H9 (cell line): ENCODE measurements around the gene PSMG2. TPM values are rescaled to one million over a fixed set of nuclear protein-coding genes. Genes with fewer than 3 reads are reported as not detected.

Source experiments
- DNase-seq: peaks from one replicate; pipeline ENCODE4 v3.0.0-alpha.2; 2017
- H2AFZ ChIP-seq: one replicate; pipeline ENCODE4 v1.6.1; 2013; ENCODE audit warnings: mild to moderate bottlenecking, low read length, control low read depth, moderate library complexity
- H2AK5ac ChIP-seq: 2 replicates; pipeline ENCODE4 v1.6.1; 2013; ENCODE audit warnings: low read length, control low read depth, mixed read lengths; ENCODE audit not compliant: insufficient read length
- H2BK120ac ChIP-seq: one replicate; pipeline ENCODE4 v1.6.1; 2013; ENCODE audit warnings: low read depth, mild to moderate bottlenecking, low read length, control low read depth, inconsistent platforms; ENCODE audit not compliant: poor library complexity, severe bottlenecking
- H2BK12ac ChIP-seq: 2 replicates; pipeline ENCODE4 v1.6.1; 2013; ENCODE audit warnings: low read length, control low read depth, mixed read lengths, low read depth; ENCODE audit not compliant: insufficient read length
- H2BK15ac ChIP-seq: 2 replicates; pipeline ENCODE4 v1.6.1; 2013; ENCODE audit warnings: low read depth, low read length, control low read depth
- H2BK20ac ChIP-seq: one replicate; pipeline ENCODE4 v1.6.1; 2013; ENCODE audit warnings: low read depth, mild to moderate bottlenecking, low read length, control low read depth, inconsistent platforms; ENCODE audit not compliant: poor library complexity, severe bottlenecking
- H2BK5ac ChIP-seq: 2 replicates; pipeline ENCODE4 v1.6.1; 2013; ENCODE audit warnings: low read length, control low read depth, mixed read lengths; ENCODE audit not compliant: insufficient read length
- H3K14ac ChIP-seq: 2 replicates; pipeline ENCODE4 v1.6.1; 2013; ENCODE audit warnings: low read length, control low read depth; ENCODE audit not compliant: insufficient read depth
- H3K18ac ChIP-seq: 2 replicates; pipeline ENCODE4 v1.6.1; 2013; ENCODE audit warnings: low read depth, mild to moderate bottlenecking, mixed read lengths, low read length, control low read depth; ENCODE audit not compliant: insufficient read length
- H3K23ac ChIP-seq: 2 replicates; pipeline ENCODE4 v1.6.1; 2013; ENCODE audit warnings: low read length, control low read depth, mixed read lengths, low read depth; ENCODE audit not compliant: insufficient read length
- H3K23me2 ChIP-seq: 2 replicates; pipeline ENCODE4 v1.6.1; 2013; ENCODE audit warnings: low read depth, mild to moderate bottlenecking, mixed read lengths, low read length, control low read depth; ENCODE audit not compliant: insufficient read length, poor library complexity, severe bottlenecking
- H3K27ac ChIP-seq: 2 replicates; pipeline ENCODE4 v1.5.1; 2013; ENCODE audit warnings: low read length, control low read depth, mixed read lengths, low read depth; ENCODE audit not compliant: insufficient read length
- H3K27me3 ChIP-seq: 2 replicates; pipeline ENCODE4 v1.6.1; 2013; ENCODE audit warnings: low read length, control low read depth, inconsistent platforms; ENCODE audit not compliant: insufficient read depth
- H3K4ac ChIP-seq: 2 replicates; pipeline ENCODE4 v1.6.1; 2013; ENCODE audit warnings: low read depth, mild to moderate bottlenecking, control low read depth, inconsistent platforms, low read length, moderate library complexity
- H3K4me1 ChIP-seq: 2 replicates; pipeline ENCODE4 v1.6.1; 2013; ENCODE audit warnings: low read length, control low read depth, inconsistent platforms; ENCODE audit not compliant: insufficient read depth
- H3K4me2 ChIP-seq: 2 replicates; pipeline ENCODE4 v1.6.1; 2013; ENCODE audit warnings: low read length, control low read depth, mixed read lengths; ENCODE audit not compliant: insufficient read length, insufficient read depth
- H3K56ac ChIP-seq: 2 replicates; pipeline ENCODE4 v1.6.1; 2013; ENCODE audit warnings: low read depth, mild to moderate bottlenecking, mixed read lengths, low read length, control low read depth; ENCODE audit not compliant: insufficient read length
- H3K79me1 ChIP-seq: 2 replicates; pipeline ENCODE4 v1.6.1; 2013; ENCODE audit warnings: low read depth, mild to moderate bottlenecking, moderate library complexity, low read length, control low read depth, inconsistent platforms; ENCODE audit not compliant: insufficient read depth, poor library complexity, severe bottlenecking
- H3K79me2 ChIP-seq: 2 replicates; pipeline ENCODE4 v1.6.1; 2013; ENCODE audit warnings: low read length, control low read depth, inconsistent platforms; ENCODE audit not compliant: insufficient read depth
- H3K9ac ChIP-seq: 2 replicates; pipeline ENCODE4 v1.6.1; 2013; ENCODE audit warnings: low read length, control low read depth, mixed read lengths; ENCODE audit not compliant: insufficient read length; ENCODE audit errors: extremely low read depth
- H3K9me3 ChIP-seq: one replicate; pipeline ENCODE4 v1.6.1; 2013; ENCODE audit warnings: low read depth, low read length, inconsistent platforms; ENCODE audit not compliant: control insufficient read depth
- H3T11ph ChIP-seq: one replicate; pipeline ENCODE4 v1.6.1; 2013; ENCODE audit warnings: mild to moderate bottlenecking, low read length, control low read depth, inconsistent platforms
- H4K20me1 ChIP-seq: one replicate; pipeline ENCODE4 v1.6.1; 2013; ENCODE audit not compliant: control insufficient read depth, insufficient read length, insufficient read depth
- H4K5ac ChIP-seq: 2 replicates; pipeline ENCODE4 v1.6.1; 2013; ENCODE audit warnings: low read depth, mild to moderate bottlenecking, mixed read lengths, low read length, control low read depth; ENCODE audit not compliant: insufficient read length
- H4K8ac ChIP-seq: replicated peaks from 2 replicates; pipeline ENCODE4 v1.6.1; 2013; ENCODE audit warnings: low read length, control low read depth, mixed read lengths, low read depth; ENCODE audit not compliant: insufficient read length
- H4K91ac ChIP-seq: 2 replicates; pipeline ENCODE4 v1.6.1; 2013; ENCODE audit warnings: low read depth, mild to moderate bottlenecking, moderate library complexity, mixed read lengths, low read length, control low read depth; ENCODE audit not compliant: insufficient read length
- H3K27ac Mint-ChIP-seq, 3 experiments: 2 replicates in 2 of 3; 3 replicates in 1 of 3; pipeline ENCODE4 v1.8.0; 2020 to 2021; ENCODE audit warnings: mixed read lengths in 3 of 3, mild to moderate bottlenecking in 1 of 3, moderate library complexity in 1 of 3
- H3K27me3 Mint-ChIP-seq: 2 replicates; pipeline ENCODE4 v1.8.0; 2021; ENCODE audit warnings: low read depth, mild to moderate bottlenecking, moderate library complexity, mixed read lengths
- H3K36me3 Mint-ChIP-seq, 3 experiments: 2 replicates in 2 of 3; 3 replicates in 1 of 3; pipeline ENCODE4 v1.8.0; 2020 to 2021; ENCODE audit warnings: low read depth in 3 of 3, mixed read lengths in 3 of 3; ENCODE audit not compliant: insufficient read depth in 1 of 3
- H3K4me1 Mint-ChIP-seq, 2 experiments: 2 replicates each; pipeline ENCODE4 v1.8.0; 2020; ENCODE audit warnings: mixed read lengths in 2 of 2
- H3K4me3 Mint-ChIP-seq, 2 experiments: 2 replicates in 1 of 2; 3 replicates in 1 of 2; pipeline ENCODE4 v1.8.0; 2020 to 2021; ENCODE audit warnings: mild to moderate bottlenecking in 2 of 2, mixed read lengths in 2 of 2, moderate library complexity in 1 of 2
- H3K9me3 Mint-ChIP-seq, 2 experiments: 2 replicates in 1 of 2; 3 replicates in 1 of 2; pipeline ENCODE4 v1.8.0; 2020; ENCODE audit warnings: mild to moderate bottlenecking in 2 of 2, mixed read lengths in 2 of 2, moderate library complexity in 1 of 2
- WGBS: extraction: QIAGEN DNeasy Blood & Tissue Kit; methylation state at CpG from one replicate; pipeline ENCODE4 v1.1.7; 2013; ENCODE audit warnings: missing lambda C conversion rate, low lambda C conversion rate, mixed read lengths; ENCODE audit not compliant: insufficient read length; ENCODE audit errors: extremely low coverage; 5-methylcytosine and 5-hydroxymethylcytosine counted together
- long read RNA-seq: library from polyadenylated mRNA; unstranded; transcript quantifications from one replicate; pipeline ENCODE4 v2.0.0, GENCODE V29; 2020
- total RNA-seq: library from RNA; stranded (reverse); gene quantifications from 2 replicates; pipeline ENCODE4 v1.2.1, GENCODE V29; 2021
- TF ChIP-seq, protein P1 (sequence below): fragments of 200-600 bp; sonication (generic); conservative IDR thresholded peaks from 3 replicates; pipeline ENCODE4 v1.8.0; 2021; ENCODE audit warnings: antibody characterized with exemption, mild to moderate bottlenecking

PSMG2 gene, protein sequence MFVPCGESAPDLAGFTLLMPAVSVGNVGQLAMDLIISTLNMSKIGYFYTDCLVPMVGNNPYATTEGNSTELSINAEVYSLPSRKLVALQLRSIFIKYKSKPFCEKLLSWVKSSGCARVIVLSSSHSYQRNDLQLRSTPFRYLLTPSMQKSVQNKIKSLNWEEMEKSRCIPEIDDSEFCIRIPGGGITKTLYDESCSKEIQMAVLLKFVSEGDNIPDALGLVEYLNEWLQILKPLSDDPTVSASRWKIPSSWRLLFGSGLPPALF
- 71.9 and 72.2 TPM in 2 replicates for total RNA-seq
- long read RNA-seq, transcript PSMG2-201 (7 exons, 1,686 nt) = major isoform, 155 of 166 reads
- long read RNA-seq, partial matches to known transcripts = 2 of 166 reads
- long read RNA-seq, other reads (novel, unspliced or antisense) = 5 of 166 reads

- H2BK20ac ChIP-seq = no peak within 1 kb of the TSS
- H3K14ac ChIP-seq = peak within 1 kb of the TSS; percentile 99
- H3K27me3 ChIP-seq = no peaks in the 10 kb centered on the region; the same call in 1 of the 2 replicates
- peaks cover 7% of the 10 kb centered on the region for H3K23me2 ChIP-seq
- peak within 1 kb of the TSS; percentile 73; the same call in 1 of the 2 replicates for H3K4ac ChIP-seq
- H3K9me3 ChIP-seq = no peaks in the 10 kb centered on the region
- H4K20me1 ChIP-seq = no peaks in the 10 kb centered on the region
- peak within 1 kb of the TSS; percentile 89 for H3K4me2 ChIP-seq
- H4K8ac ChIP-seq = peak within 1 kb of the TSS; percentile 52
- H3K9ac ChIP-seq = peak within 1 kb of the TSS; percentile 97
- peak within 1 kb of the TSS; percentile 99 to 100 (median 99) for H3K27ac Mint-ChIP-seq
- H3K56ac ChIP-seq = no peak within 1 kb of the TSS
- no peak within 1 kb of the TSS for H2AFZ ChIP-seq
- no peak within 1 kb of the TSS for H3T11ph ChIP-seq
- H3K4me1 ChIP-seq = no peaks in the 10 kb centered on the region; the same call in 1 of the 2 replicates
- H4K91ac ChIP-seq = no peak within 1 kb of the TSS
- H2BK12ac ChIP-seq = no peak within 1 kb of the TSS
- peaks cover 5% of the 10 kb centered on the region for H3K79me1 ChIP-seq
- TF ChIP-seq, protein P1, sequence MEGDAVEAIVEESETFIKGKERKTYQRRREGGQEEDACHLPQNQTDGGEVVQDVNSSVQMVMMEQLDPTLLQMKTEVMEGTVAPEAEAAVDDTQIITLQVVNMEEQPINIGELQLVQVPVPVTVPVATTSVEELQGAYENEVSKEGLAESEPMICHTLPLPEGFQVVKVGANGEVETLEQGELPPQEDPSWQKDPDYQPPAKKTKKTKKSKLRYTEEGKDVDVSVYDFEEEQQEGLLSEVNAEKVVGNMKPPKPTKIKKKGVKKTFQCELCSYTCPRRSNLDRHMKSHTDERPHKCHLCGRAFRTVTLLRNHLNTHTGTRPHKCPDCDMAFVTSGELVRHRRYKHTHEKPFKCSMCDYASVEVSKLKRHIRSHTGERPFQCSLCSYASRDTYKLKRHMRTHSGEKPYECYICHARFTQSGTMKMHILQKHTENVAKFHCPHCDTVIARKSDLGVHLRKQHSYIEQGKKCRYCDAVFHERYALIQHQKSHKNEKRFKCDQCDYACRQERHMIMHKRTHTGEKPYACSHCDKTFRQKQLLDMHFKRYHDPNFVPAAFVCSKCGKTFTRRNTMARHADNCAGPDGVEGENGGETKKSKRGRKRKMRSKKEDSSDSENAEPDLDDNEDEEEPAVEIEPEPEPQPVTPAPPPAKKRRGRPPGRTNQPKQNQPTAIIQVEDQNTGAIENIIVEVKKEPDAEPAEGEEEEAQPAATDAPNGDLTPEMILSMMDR = no peak
- H4K5ac ChIP-seq = peak within 1 kb of the TSS; percentile 44
- H3K4me3 Mint-ChIP-seq = peak within 1 kb of the TSS; percentile 99
- H3K79me2 ChIP-seq = peaks cover 22% of the 10 kb centered on the region; the same call in 1 of the 2 replicates
- peak within 1 kb of the TSS; percentile 99 for H3K18ac ChIP-seq
- H2BK15ac ChIP-seq = no peak within 1 kb of the TSS
- H3K23ac ChIP-seq = no peak within 1 kb of the TSS
- H2BK120ac ChIP-seq = no peak within 1 kb of the TSS
- WGBS = no CpG with 5 or more reads among the region's 89 CpGs
- no peak within 1 kb of the TSS for H2AK5ac ChIP-seq
- H3K36me3 Mint-ChIP-seq = peaks cover 14 to 38% (median 29%) of the 10 kb centered on the region in 3 experiments; a peak in 6 of 7 replicates
- H3K9me3 Mint-ChIP-seq = peaks cover 3 to 4% of the 10 kb centered on the region in 2 experiments; a peak in 2 of 5 replicates
- peaks cover 22 to 27% of the 10 kb centered on the region in 2 experiments for H3K4me1 Mint-ChIP-seq
- no peaks in the 10 kb centered on the region for H3K27me3 Mint-ChIP-seq
- no peak within 1 kb of the TSS for H2BK5ac ChIP-seq
- peak; percentile 79 for DNase-seq
- H3K27ac ChIP-seq = peak within 1 kb of the TSS; percentile 33
Measured at GRCh38 chr18:12702221-12703095, at the start of gene PSMG2, which contains the start of gene CEP76. PSMG2 (plus strand) TSS chr18:12703042; CDS start chr18:12703108, 66 bp downstream. CEP76 (minus strand) TSS chr18:12702723; CDS start chr18:12702548, 175 bp downstream.
